Hematopoietic multipotent progenitor cell treated with erythropoietin and hydrocortisone succinate and interleukin-3 and kit ligand, for 6 days (in vitro differentiated cells): ENCODE measurements around the gene EFEMP2.

ENCODE experiments used
- DNase-seq: peaks from one replicate; pipeline ENCODE4 v3.0.0-alpha.2; 2015

Gene EFEMP2

DNA sequence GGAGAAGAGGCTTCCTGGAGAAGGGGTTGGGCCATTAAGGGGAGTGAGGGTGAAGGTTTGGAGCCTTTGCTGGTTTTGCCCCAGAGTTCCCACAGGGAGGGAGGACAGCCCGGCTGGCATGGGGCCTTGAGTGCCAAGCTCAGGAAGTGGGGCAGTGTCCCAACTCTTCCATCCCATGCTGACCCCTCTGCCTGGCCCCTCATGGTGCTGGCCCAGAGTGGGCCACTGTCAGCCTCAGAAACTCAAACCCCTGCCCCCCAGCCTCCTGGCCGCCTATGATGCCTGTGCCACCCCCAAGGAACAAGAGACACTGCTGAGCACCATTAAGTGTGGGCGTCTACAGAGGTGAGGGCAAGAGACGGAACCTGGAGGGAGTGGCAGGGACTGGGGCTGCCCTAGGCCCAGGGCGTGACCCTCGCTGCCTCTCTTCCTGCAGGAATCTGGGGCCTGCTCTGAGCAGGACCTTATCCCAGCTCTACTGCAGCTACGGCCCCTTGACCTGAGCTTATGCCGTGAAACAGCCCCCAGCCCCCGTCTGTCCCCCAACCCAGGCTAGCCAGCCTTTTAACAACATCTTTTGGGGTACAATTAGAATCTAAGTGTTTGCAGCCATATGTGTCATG is 6.9 kb downstream of the EFEMP2 start:
- no peak for DNase-seq

DNA sequence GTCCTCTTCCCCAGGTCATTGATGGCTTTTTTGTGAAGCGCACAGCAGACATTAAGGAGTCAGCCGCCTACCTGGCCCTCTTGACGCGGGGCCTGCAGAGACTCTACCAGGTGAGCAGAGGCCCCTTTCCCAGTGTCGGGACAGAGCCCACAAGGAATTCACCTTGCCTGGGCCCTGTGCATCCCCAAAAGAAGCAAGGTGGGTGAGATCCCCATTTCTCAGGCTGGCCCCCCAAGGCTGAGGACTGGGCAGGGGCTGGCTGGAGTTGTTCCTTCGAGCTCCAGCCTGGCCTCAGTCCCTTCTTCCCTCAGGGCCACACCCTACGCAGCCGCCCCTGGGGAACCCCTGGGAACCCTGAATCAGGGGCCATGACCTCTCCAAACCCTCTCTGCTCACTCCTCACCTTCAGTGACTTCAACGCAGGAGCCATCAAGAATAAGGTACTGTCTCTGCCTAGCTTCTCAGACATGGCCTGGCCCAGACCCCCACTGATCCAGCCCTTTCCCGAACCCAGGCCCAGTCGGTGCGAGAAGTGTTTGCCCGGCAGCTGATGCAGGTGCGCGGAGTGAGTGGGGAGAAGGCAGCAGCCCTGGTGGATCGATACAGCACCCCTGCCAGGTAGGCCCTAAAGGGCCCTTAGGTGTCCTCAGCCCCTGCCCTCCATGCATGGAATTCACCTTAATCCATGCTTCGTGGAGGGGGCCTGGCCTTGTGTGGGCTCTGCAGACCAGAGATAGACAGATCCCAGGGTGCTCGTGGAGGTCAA is 7.7 kb downstream of the EFEMP2 start:
- DNase-seq: no peak

DNA sequence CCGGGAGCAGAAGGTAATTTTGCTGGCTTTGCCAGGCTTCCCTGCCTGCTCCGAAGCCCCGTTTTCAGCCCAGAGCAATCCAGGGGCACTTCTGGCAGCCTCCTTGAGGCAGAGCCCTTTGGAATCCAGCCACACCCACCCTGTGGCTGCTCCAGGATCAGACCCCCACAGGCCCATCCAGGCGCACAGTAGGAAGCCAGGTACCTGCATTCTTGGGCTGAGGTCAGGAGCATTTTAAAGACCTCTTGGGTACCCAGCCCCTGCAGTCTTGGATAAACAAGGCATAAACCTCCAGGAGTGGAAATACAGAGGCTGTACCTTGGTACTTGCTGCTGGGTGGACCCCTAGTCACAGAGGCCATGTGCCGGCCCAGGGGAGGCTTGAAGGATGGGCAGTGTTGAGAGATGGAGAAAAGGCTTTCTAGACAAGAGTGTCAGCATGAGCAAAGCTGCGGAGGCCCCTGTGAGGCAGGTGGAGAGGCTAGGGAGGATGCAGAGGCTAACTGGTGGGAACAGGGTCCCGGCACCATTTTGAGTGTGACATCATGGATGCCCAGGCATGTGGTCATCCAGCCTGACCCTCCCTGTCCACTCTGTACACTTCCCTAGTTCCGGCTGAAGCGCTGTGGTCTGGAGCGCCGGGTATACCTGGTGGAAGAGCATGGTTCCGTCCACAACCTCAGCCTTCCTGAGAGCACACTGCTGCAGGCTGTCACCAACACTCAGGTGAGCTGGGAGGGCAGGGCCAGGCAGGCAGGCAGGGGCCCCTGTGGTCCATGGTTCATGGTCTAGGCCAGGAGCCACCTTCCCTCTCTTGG is 8.5 kb downstream of the EFEMP2 start:
- DNase-seq: no peak

DNA sequence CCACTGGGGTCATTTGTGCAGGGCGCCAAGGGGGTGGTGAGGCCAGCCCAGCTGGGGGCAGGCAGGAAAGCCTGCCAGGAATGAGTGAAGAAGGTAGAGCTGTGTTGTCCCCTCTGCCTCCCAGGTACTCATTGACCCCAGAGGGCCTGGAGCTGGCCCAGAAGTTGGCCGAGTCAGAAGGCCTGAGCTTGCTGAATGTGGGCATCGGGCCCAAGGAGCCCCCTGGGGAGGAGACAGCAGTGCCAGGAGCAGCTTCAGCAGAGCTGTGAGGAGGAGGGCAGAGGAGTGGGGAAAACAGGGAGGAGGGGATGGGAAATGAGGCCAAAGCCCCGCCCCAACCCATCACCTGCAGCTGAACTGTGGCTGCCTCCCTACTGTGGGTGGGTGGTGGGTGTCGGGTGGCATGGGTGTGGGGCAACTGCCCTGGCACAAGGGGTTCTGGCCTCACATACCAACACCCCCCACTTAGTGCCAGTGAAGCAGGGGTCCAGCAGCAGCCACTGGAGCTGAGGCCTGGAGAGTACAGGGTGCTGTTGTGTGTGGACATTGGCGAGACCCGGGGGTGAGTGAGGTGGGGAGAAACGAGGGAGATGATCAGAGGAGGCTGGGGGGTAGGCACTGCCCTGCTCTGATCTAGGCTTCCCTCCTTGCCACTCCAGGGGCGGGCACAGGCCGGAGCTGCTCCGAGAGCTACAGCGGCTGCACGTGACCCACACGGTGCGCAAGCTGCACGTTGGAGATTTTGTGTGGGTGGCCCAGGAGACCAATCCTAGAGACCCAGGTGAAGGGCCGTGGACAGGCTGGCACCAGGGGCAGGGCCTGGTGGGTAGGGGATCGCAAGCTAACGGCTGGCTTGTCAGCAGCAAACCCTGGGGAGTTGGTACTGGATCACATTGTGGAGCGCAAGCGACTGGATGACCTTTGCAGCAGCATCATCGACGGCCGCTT is 9.4 kb downstream of the EFEMP2 start:
- DNase-seq: no peak

DNA sequence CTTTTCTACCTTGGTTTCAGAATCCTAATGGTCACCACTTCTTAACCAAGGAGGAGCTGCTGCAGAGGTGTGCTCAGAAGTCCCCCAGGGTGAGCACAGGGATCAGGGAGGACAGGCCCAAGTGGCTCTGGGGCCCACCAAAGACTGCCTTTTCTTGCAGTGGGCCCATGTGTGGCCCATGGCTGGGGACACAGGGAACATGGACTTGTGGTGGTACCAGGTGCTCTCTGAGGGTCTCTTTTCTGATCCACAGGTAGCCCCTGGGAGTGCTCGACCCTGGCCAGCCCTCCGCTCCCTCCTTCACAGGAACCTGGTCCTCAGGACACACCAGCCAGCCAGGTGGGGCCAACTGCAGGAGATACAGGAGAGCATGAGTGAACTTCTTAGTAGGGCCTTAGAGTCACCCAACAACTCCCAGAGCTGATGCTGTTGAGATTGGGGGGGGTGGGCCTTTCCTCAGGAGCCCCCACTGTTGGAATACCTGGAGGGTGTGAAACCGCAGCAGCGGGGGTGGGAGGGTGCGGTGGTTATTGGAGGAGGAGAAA is 10.3 kb downstream of the EFEMP2 start:
- no peak for DNase-seq

DNA sequence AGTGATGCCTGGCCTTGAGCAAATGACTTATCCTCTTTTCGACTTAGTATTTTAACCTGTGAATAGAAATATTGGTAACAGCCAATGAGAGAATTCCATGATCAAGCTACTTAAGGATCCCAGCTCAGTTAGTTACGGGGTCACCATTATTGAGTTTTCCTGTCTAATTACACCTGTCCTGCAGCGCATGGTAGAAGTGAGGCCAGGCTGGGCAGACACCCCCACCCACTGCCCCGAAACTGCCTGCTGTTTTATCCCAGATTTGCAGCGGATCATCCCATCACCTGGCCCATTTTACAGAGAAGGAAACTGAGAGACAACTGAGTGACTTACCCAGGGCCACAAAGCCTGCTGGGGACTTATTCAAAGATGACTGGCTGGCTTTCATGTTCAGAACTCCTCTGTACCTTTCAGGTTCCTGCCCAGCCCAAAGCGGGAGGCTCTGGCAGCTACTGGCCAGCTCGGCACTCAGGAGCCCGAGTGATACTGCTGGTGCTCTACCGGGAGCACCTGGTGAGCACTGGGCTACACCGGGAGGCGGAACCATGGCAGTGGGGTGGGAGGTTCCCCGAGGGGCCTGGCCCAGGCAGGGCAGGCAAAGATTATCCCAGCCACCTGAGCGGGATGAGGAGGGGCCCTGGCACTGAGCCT is 10.9 kb downstream of the EFEMP2 start:
- DNase-seq: no peak

DNA sequence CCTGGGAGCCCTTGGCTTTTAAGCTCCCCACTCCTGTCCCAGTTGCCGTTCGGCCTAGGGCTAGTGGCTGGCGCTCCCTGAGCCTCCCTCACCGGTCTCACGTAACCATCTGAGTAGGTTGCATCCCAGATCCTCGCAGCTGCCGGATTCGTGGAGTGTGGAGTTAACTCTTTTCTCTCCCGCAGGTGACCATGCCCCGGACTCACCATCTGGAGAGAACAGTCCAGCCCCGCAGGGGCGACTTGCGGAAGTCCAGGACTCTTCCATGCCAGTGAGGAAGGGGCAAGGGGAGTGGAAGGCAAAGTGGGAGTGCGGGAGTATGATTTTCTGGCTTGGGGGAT is 11.5 kb downstream of the EFEMP2 start:
- no peak for DNase-seq

DNA sequence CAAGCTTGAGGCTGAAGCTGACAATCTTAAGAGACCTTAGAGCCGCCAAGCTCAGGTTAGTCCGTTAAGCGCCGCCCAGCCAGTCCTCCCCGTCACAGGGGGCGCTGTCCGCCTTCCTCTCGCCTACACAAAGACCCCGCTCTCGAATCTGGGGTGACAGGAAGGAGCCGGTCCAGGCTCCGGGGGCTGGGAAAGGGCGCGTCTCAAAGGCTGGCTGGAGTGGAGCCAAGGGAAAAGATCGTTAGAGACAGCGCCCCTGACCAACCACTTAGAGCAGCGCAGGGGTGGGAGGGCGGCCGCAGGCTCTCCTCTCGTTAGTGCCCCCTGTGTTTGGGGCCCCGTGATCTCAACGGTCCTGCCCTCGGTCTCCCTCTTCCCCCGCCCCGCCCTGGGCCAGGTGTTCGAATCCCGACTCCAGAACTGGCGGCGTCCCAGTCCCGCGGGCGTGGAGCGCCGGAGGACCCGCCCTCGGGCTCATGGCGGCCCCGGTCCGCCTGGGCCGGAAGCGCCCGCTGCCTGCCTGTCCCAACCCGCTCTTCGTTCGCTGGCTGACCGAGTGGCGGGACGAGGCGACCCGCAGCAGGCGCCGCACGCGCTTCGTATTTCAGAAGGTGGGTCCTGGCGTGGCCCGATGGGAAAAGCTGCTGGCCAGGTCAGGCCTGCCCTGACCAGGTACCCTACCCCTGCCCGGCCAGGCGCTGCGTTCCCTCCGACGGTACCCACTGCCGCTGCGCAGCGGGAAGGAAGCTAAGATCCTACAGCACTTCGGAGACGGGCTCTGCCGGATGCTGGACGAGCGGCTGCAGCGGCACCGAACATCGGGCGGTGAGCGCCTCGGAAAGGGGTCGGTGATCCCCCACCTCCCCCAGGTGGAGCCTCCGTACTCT is 12.1 kb downstream of the EFEMP2 start, which contains the start of gene MUS81:
TSS of gene MUS81 (plus strand) at position 156 of the 887 bp plus-strand sequence. CDS start at position 477, 321 bp downstream.
- peak; percentile 100 for DNase-seq

DNA sequence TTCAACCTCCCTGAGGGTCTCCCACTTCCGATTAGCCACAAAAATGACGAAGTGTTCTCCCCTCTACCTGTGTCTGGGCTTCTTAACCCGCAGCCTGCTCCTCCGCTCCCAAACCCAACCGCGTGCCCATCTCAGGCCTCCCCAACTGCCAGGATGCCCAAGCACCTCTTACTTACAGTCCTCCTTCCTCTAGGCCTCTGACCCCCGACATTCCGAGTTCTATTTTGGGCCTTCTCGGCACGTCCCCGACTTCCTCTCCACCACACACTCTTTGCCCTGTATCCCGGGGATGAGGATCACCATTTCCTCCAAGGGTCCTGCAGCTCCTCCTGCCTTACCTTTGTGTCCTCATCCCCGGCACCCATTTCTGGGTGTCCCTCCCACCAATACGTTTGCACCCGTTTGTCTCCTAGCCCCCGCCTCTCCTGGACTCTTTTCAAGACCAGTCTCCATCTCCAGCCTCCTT is 12.8 kb downstream of the EFEMP2 start:
- DNase-seq: no peak

DNA sequence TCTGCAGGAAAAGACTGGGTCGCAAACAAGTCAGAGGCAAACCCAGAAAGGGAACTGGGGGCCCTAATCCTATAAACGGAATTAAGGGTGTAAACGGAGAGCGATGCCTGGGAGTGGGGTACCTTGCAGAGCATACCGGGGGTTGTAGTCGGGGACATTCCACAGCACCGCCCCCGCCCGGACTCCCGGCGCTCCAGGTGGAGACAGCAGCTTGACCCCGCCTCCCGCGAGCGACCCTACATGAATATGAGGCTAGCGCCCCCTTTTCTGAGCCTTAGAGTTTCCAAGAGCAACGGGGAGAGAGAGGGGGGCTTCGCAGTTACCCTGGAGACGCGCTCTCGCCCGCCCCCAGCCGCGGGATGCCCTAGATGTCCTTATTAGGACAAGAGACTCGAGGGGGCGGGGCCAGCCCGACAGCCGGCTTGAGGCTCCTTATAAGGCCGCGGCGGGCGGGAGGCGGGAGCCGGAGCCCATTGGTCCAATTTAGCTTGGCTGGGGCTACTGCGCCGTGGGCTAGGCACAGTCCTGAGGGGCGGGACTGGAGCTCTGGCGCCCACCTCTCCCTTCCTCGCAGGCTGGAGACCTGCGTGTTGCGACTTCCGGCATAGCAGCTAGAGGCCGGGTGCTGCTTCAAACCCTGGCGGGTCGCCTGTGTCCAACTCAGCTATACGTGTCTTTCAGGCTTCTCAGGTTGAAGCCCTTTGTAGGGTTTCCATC is 13.3 kb downstream of the EFEMP2 start:
- peak; percentile 100 for DNase-seq

DNA sequence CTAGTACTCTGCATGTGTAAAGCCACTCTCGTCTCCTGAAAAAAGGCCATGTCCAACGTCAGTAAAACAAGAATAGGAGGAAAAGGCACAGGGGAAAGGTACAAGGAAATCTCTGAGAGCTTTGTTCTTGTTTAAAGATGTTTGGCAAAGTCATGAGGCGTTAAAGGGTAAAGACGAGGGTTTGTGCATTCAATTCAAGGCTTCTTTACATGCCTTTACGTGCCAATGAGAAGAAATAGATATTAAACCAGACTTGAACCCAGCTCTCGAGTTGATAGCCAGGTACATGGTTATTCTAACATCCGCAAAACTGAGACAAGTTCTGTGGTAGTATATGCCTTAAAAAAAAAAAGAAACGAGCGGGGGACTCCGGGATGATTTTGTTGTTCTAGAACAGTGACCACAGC is 13.9 kb downstream of the EFEMP2 start:
- peak; percentile 51 for DNase-seq

DNA sequence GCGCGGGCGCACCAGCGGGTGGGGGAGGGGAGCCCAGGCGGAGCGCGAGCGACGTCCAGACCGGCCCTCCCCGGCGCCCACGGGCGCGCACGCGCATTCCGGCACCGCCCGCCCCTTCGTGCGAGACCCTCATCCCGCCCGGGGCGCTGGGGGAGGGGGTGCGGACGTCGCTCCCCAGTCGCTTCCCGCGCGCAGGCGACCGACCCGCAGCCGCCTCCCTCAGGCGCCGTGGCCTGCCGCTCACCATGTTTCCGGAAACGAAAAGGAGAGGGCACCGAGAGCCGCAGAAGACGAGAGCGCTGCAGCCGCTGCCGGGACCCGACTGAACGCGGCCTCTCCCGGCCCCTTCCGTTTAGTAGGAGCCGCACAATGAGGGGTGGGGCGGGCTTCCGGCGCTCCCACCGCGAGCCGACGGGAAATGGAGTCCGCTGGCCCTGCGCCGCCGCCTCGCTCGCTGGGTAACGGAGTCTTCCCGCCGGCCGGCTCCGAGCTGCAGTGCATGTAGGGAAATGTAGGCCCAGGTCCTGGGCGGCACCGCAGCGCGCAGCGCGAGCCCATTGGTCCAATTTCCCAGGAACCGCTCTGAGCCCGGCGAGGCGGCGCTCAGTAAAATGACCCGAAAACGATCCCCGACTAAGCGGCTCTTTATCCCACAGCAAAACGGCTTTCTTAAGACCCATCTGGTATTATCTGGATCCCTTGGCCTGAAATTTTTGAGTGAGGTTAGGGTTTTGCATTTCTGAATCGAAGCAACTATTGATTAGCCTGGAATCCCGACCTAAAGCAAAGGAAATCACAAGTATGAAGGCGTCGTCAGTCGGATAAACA is 14.5 kb downstream of the EFEMP2 start, which contains the start of gene CFL1:
TSS of gene CFL1 (minus strand) at position 328 of the 828 bp plus-strand sequence. CDS start at position 247, 81 bp downstream.
- peak; percentile 98 for DNase-seq

DNA sequence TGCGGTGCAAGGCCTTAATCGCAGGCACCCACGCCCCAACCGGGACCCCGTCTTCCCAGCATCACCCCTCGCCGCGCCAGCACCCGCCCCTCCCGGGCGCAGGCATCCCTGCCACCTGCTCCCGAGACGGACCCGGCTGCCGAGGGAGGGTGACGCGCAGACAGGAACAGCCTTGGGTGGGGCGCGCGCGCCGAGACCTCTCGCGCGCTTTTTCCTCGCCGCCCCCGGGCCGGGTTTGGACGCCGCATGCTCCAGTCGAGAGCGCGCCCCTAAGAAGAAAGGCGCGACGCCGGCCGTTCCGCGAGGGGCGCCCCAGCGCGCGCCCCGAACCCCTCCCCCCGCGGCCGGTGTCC is 15.1 kb downstream of the EFEMP2 start:
- DNase-seq: peak; percentile 59

DNA sequence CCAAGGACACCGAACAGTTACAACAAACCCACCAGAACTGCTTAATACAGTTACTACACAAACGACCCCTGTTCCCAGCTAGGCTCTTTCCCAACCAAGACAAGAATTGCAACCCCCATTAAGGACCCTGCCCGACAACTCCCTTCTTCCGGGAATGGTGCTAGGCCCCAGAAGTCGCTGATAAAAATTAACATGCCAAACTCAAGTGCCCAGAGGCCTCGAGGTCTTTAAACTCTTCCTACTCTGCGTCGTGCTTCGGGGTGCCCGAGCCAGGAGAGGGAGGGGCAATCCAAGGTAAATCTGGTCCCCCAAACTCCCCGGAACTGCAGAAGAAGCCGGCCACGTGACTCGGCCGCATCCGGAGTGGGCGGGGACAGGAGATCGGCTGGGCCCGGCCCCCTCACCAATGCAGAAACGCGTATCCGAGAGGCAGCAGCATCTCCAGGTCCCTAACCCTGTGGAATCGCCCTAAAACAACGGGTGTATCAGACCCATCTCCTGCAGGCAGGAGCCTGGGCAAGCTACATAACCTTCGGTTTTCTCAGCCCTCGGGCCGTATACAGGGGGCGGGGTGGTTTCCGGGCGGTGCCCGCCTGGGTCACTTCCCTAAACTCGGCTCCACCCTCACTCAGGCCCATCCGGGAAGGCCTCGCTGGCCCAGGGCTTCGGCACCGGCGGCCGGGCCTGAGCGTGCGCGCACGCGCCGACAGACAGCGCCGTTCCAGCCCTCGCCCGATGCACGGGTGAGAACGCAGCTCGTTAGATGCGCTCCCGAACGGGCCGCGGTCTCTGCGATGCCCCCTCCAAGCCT is 15.7 kb downstream of the EFEMP2 start:
- DNase-seq: peak; percentile 87

DNA sequence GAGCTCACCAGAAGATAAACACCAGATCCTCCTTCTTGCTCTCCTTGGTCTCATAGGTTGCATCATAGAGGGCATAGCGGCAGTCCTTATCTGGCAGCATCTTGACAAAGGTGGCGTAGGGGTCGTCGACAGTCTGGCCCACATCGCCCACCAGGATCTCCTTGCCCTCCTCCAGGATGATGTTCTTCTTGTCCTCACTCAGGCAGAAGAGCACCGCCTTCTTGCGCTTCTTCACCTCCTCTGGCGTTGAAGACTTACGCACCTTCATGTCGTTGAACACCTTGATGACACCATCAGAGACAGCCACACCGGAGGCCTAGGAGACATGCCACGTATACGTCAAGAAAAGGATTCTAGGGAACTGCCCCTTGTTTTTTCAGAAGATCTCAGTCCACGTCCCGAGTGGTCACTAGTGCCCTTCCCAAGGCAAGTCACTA is 16.7 kb downstream of the EFEMP2 start:
- no peak for DNase-seq

DNA sequence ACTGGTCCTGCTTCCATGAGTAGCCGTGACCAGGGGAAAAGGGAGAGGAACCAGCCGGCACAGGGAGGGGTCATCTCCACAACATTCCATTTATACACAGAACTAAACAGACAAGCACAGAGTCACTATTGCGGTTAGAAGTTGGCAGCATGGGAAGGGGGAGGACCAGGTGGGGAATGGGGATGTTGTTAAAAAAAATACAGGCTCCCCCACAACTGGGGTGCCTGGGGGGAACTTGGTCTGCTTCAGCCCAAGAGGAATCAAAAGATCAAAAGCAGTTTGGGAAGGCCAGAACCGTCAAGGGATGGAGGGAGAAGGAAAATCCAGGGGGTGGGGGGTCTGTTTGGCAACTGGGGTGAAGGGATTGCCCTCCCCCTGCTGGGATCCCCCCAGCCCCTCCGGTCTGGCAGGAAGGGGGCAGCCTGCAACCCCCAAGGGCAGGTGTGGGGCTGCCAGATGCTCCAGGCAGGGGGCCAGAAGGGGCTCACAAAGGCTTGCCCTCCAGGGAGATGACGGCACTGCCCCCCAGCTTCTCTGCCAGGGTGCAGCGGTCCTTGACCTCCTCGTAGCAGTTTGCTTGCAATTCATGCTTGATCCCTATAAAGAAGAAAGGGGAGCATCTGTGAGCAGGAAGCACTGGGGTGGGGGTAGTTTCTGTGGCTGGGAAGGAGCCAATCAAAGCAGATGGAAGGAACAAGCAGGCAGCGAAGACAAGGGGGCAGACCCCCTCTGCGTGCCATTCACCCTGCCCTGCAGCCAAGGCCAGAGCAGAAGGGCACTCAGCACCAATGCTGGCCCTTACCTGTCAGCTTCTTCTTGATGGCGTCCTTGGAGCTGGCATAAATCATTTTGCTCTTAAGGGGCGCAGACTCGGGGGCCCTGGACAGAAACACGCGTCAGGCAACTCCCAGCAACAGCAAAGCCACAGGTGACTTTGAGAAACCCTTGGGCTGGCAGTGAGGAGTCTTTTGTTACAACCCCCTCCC is 17.5 kb downstream of the EFEMP2 start:
- DNase-seq: peak; percentile 0

DNA sequence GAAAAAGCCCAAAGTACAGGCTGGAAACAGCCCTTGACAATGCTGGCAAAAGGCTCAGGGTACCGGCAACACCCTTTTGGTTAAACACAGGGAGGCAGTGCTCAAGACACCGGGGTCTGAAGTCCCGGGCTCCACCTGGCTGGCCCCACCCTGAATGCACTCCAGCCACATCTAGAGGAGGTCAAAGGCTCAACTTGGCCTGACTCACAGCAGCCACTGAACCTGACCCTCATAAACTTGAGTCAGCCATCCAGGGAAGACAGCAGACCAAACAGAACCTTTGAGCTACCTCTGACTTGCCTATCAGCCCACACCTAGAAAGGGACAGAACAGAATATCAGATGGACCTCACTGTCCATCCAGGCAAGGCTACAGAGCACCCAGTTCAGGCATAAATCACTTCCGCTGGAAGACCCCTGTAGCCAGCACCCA is 18.4 kb downstream of the EFEMP2 start:
- no peak for DNase-seq
